Measurements from ENCODE around the gene RNF13. TPM values are rescaled to one million over a fixed set of nuclear protein-coding genes. Genes with fewer than 3 reads are reported as not detected.
A peak's percentile ranks its signal among the peaks of the same experiment; 100 is the strongest.

RNF13 gene
- total RNA-seq, 1 experiment from 2014 or later, result 28.9 TPM

GRCh38 chr3:149957361-149958125, 144.5 kb downstream of the RNF13 start (continued):
- TF ChIP-seq ZNF423 (CRISPR knock-in tag; IDR thresholded peaks at IDR 0.05), result no peak

- Mint-ChIP-seq H3K4me3 (no peak overlapping the region), H3K27me3 (ENCODE audit: low read depth) (no peaks in the 10 kb centered on the region), H3K9me3 (no peaks in the 10 kb centered on the region), H3K4me1 (peaks cover 24% of the 10 kb centered on the region), H3K36me3 (peaks cover 9% of the 10 kb centered on the region), H3K27ac (peak overlapping the region; percentile 68)
- ChIA-PET POLR2A (no interaction called here), CTCF (interaction anchor here (0.8 to 3.0 kb wide), 6 partner anchors 9 to 268 kb away, joined by 3 to 10 read pairs (median 4); no protein-coding TSS in a partner anchor)
- ATAC-seq (peak; percentile 77), DNase-seq (ENCODE audit: low spot score) (no peak)
- TF ChIP-seq TEAD4 (CRISPR knock-in tag; IDR thresholded peaks at IDR 0.05), result no peak
- no peak for TF ChIP-seq CBFB (CRISPR knock-in tag; IDR thresholded peaks at IDR 0.05; ENCODE audit: low read depth)
- no peak for TF ChIP-seq NFATC4 (CRISPR knock-in tag; IDR thresholded peaks at IDR 0.05)
- TF ChIP-seq NR3C1 (CRISPR knock-in tag; conservative IDR thresholded peaks at IDR 0.05; ENCODE audit: low read depth), result no peak
- TF ChIP-seq ZMAT4 (CRISPR knock-in tag; IDR thresholded peaks at IDR 0.05), result no peak
- no peak for TF ChIP-seq CTCF (IDR thresholded peaks at IDR 0.05)
- TF ChIP-seq PRRX2 (CRISPR knock-in tag; IDR thresholded peaks at IDR 0.05), result no peak
- TF ChIP-seq FOXP1 (CRISPR knock-in tag; IDR thresholded peaks at IDR 0.05; ENCODE audit: borderline replicate concordance), result no peak
- no peak for TF ChIP-seq EMX1 (CRISPR knock-in tag; IDR thresholded peaks at IDR 0.05)
- TF ChIP-seq, protein P1, sequence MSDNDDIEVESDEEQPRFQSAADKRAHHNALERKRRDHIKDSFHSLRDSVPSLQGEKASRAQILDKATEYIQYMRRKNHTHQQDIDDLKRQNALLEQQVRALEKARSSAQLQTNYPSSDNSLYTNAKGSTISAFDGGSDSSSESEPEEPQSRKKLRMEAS (CRISPR knock-in tag; IDR thresholded peaks at IDR 0.05), result no peak
- TF ChIP-seq, protein P2, sequence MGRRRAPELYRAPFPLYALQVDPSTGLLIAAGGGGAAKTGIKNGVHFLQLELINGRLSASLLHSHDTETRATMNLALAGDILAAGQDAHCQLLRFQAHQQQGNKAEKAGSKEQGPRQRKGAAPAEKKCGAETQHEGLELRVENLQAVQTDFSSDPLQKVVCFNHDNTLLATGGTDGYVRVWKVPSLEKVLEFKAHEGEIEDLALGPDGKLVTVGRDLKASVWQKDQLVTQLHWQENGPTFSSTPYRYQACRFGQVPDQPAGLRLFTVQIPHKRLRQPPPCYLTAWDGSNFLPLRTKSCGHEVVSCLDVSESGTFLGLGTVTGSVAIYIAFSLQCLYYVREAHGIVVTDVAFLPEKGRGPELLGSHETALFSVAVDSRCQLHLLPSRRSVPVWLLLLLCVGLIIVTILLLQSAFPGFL (CRISPR knock-in tag; IDR thresholded peaks at IDR 0.05; ENCODE audit: borderline replicate concordance), result no peak
- TF ChIP-seq ZNF317 (CRISPR knock-in tag; IDR thresholded peaks at IDR 0.05; ENCODE audit: borderline replicate concordance, low read depth), result no peak
These were observed 145.3 kb downstream of the RNF13 start for GRCh38 chr3:149958171-149958796.

- peaks cover 16% of the 10 kb centered on the region for H3K36me3 Mint-ChIP-seq
- no peak overlapping the region for H3K27ac Mint-ChIP-seq
- ATAC-seq, result no peak
- no peak overlapping the region for H3K4me3 Mint-ChIP-seq
- ChIA-PET POLR2A (no interaction called here), CTCF (interaction anchor here (1.6 kb wide), 1 partner anchor 261 kb away, joined by 4 read pairs; no protein-coding TSS in a partner anchor)
- DNase-seq (ENCODE audit: low spot score), result no peak
- H3K9me3 Mint-ChIP-seq, result no peaks in the 10 kb centered on the region
- peaks cover 20% of the 10 kb centered on the region for H3K4me1 Mint-ChIP-seq
- no peaks in the 10 kb centered on the region for H3K27me3 Mint-ChIP-seq (ENCODE audit: low read depth)
- TF ChIP-seq, protein P2 (CRISPR knock-in tag; IDR thresholded peaks at IDR 0.05; ENCODE audit: borderline replicate concordance), result no peak
- TF ChIP-seq ZNF671 (CRISPR knock-in tag; IDR thresholded peaks at IDR 0.05), result no peak
- no peak for TF ChIP-seq FOXJ3 (CRISPR knock-in tag; IDR thresholded peaks at IDR 0.05; ENCODE audit: borderline replicate concordance)
- TF ChIP-seq NFE2L1 (CRISPR knock-in tag; IDR thresholded peaks at IDR 0.05), result no peak
- TF ChIP-seq TEAD4 (CRISPR knock-in tag; IDR thresholded peaks at IDR 0.05), result no peak
- TF ChIP-seq ATF1 (CRISPR knock-in tag; IDR thresholded peaks at IDR 0.05), result no peak
- TF ChIP-seq PRDM15 (CRISPR knock-in tag; IDR thresholded peaks at IDR 0.05), result no peak
- TF ChIP-seq ARID4B (CRISPR knock-in tag; IDR thresholded peaks at IDR 0.05; ENCODE audit: borderline replicate concordance), result no peak
These were observed 146.4 kb downstream of the RNF13 start for GRCh38 chr3:149959443-149959842.

All from WTC11 (cell line).